NOMO-1 (cell line): ENCODE measurements around the gene PRELP.

ENCODE experiments used
- DNase-seq, 2 experiments: peaks; one replicate each; lab custom pipeline; 2025; ENCODE audit not compliant: unreplicated experiment in 2 of 2; lab: John Stamatoyannopoulos, UW

Gene PRELP

DNA sequence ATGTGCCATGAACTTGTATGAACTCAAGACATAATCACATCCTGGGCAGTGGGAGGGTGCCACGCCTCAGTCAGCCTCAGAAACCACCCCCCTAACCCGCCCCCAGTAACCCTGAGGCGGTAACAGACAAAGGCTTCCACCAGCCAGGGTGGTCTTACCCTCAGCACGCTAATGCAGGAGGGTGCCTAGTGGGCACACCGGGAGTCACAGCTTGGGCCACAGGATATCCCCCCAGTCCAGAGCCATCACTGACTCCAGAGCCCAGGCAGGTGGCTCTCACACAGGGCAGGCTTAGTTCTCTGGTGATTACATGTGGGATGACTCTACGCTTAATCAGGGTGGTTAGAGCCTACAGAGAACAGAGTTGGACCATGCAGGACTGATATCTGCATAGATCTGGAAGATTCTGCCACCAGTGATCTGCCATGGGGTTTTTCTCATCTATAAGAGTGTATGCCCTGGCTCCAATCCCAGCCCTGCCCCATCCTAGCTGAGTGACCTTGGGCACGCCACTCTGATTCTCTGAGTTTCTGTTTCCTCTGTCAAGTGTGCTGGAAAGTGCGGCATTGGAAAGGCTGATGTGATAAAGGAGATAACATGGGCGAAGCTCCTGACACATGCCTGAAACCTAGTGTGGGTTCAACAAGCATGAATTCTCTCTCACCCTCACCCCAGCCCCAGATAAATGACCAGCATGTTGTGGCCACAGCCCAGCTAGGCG is 45.6 kb downstream of the PRELP start:
- DNase-seq: no peak

DNA sequence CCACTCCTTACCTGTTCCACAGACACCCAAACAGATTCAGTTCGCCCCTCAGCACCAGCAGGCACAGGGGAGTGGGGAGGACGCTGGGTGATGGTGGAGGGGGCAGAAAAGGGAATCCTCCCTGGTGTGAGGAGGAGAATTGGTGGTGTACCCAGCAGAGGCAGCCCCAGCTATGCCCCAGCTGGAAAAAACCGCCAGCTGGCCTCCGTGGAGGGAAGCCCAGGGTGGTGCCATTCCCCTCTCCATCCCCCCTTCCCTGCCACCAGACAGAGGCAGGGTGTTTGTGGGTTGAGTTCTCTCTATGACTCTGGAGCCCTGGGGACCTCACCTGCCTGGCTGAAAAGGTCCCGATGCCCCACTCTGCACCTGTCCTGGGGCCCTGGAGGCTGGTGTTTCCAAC is 46.2 kb downstream of the PRELP start:
- DNase-seq: no peak

DNA sequence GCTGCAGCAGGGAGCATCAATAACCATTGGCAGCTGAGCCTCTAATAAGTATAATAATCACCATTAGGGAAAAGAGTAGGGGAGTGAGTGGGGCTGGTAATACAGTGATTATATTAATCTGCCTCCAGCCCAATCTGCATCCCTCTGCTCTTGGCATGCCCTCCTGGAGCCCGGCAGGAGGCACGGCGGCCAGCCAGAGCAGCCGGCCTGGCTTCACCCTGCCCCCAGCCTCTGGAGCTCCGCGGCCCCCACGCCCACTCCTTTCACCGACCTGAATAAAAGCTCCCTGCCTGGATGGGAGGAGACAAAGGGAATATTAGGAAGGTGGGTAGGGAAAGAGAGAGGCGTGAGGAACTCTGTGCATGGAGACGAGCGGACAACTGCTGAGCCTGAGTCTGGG is 46.6 kb downstream of the PRELP start:
- no peak for DNase-seq

- no peak for DNase-seq
These were observed 48.1 kb downstream of the PRELP start for GRCh38 chr1:203523667-203524066.

GRCh38 chr1:203524152-203524551 is 48.5 kb downstream of the PRELP start:
- no peak for DNase-seq

- no peak for DNase-seq
These were observed 49.2 kb downstream of the PRELP start for GRCh38 chr1:203524824-203525223.

DNA sequence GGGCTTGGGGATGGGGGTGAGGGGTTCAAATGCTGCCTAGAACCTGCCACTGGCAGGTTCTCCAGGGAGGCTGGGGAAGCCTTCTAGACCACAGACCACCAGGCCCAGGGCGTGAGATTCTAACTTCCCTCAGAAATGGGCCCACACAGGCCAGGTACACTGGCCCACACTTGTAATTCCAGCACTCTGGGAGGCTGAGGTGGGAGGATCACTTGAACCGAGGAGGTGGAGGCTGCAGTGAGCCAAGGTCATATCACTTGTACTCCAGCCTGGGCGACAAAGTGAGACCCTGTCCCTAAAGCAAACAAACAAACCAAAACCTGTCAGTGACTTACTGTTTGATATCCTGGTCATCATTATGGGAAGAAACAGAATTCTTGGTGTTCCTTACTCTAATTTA is 50.1 kb downstream of the PRELP start:
- no peak for DNase-seq

DNA sequence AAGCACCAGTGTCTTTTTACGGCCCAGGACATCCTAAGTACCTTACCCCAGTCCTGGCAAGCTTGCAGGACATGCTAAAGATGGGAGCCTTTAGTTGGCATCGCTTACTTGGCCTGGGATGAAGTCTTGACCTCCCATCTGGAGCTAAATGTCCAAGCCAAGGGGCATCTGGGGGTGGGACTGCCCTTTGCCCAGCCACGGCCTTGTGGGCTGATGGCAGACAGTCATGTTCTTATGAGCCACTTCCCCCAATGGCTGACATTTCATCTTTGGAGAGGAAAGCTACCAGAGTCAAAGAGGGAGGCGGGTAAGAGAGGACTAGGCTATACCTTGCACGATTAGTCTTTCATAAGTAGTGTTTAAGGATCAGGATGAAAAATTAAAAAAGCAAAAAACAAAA is 50.5 kb downstream of the PRELP start:
- no peak for DNase-seq

DNA sequence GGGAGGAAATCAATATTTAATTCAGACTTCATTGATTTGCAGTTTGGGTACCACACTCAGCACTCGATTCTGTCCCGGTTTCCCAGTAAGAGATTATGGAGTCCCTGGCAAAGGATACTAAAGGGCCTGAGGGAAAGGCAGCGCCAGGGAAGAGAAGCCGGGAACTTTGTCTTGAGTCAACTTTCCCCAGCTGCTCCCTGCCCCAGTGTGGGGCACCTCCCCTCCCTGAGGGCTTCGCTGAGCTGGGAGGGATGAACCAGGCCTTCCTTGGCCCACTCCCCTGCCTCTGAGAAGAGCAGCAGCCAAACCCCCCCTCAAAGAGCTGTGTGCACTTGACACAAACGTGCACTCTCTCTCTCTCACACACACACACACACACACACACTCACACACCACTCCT is 51.0 kb downstream of the PRELP start:
- no peak for DNase-seq

DNA sequence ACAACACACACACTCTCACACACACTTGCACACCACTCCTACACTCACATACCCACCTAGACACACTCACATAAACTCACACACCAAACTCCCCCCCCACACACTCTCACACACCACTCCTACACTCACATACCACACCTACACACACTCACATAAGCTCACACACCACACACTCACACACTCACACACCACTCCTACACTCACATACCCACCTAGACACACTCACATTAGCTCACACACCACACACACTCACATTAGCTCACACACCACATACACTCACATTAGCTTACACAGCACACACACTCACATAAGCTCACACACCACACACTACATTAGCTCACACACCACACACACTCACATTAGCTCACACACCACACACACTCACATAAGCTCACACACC is 51.4 kb downstream of the PRELP start:
- DNase-seq: no peak

DNA sequence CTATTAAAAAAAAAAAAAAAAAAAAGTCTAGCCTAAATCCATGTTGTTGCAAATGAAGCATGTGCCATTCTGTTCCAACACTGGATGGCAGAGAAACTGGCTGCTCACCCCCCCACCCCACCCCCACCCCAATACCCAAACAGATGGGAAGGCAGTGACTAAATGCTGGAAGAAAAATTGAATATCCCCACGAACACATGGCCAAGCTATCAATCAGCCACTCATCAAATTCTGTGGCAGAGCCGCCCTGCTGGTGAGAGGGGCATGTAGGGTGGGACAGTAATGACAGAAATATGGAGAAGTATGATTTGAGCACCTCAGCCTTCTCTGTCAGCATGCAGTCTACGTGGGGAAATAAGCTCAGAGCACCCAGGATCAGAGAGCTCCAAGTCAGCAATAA is 52.5 kb downstream of the PRELP start:
- no peak for DNase-seq

DNA sequence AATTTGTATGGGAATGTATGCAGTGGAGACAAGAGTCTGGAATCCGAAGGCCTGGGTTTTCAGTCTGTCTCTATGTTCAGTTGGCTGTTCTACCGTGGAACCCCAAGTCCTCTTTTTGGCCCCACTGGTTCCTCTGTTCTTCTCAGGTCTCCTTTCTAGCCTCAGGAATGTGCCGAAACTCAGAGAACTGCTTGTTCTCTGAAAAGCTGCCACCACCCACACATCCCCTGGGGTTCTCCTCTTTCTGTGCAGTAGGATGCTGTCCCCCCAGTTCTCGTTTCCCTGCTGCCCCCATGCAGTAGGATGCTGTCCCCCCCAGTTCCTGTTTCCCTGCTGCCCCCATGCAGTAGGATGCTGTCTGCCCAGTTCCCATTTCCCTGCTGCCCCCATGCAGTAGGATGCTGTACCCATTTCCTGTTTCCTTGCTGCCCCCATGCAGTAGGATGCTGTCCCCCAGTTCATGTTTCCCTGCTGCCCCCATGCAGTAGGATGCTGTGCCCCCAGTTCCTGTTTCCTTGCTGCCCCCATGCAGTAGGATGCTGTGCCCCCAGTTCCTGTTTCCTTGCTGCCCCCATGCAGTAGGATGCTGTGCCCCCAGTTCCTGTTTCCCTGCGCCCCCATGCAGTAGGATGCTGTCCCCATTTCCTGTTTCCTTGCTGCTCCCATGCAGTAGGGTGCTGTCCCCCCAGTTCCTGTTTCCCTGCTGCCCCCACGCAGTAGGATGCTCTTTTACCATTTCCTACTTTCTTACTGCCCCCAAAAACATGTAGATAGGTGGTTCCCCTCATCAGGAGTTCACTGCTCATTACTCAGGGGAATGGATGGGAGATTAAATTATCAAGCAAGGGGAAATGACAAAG is 53.6 kb downstream of the PRELP start:
- DNase-seq: no peak

- DNase-seq: no peak
These were observed 55.5 kb downstream of the PRELP start for GRCh38 chr1:203531063-203531462.

- DNase-seq: no peak
These were observed 58.4 kb downstream of the PRELP start for GRCh38 chr1:203534012-203534411.

GRCh38 chr1:203534526-203534925 is 58.9 kb downstream of the PRELP start:
- no peak for DNase-seq

GRCh38 chr1:203536575-203536974 is 61.0 kb downstream of the PRELP start:
- no peak for DNase-seq

DNA sequence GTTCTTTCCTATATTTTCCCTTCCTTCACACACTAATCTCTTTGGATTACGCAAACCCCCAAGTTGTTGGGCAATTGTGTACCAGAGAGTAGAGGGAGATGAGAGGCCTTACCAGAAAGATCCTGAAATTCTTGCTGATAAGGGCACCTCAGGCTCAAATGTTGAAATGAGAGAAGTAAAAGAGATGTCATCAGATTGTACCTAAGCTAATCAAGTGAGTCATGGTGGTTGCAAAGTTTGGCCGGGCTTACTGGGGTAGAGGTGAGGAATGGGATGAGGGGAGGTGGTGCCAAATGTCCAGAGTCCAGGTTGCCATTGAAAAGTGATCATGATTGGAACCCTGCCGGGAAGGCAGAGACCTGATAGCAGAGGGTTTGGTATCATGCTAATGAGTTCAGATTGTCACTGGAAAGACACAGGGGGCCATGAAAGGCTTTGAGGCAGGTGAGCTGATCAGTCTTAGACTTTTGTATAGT is 61.4 kb downstream of the PRELP start:
- peak; percentile 26 for DNase-seq

GRCh38 chr1:203537806-203538464 is 62.3 kb downstream of the PRELP start:
- DNase-seq: no peak

DNA sequence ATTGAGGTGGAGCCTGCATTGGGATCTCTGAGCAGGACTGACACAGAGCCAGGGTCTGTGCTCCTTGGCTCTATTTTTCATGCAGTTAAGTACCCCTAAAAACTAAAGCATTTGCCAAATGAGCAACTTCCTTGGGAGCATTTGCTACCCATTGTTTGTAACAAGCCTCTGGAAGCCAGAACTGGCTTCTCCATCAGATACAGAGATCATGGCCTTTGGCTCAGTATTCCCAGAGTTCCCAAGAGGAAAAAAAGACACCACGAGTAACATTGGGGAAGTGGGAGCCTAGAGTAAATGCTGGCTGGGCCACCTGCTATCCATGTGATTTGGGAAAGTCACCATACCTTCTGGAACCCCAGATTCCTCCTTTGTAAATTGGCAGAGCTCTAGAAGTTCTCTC is 63.1 kb downstream of the PRELP start:
- no peak for DNase-seq

DNA sequence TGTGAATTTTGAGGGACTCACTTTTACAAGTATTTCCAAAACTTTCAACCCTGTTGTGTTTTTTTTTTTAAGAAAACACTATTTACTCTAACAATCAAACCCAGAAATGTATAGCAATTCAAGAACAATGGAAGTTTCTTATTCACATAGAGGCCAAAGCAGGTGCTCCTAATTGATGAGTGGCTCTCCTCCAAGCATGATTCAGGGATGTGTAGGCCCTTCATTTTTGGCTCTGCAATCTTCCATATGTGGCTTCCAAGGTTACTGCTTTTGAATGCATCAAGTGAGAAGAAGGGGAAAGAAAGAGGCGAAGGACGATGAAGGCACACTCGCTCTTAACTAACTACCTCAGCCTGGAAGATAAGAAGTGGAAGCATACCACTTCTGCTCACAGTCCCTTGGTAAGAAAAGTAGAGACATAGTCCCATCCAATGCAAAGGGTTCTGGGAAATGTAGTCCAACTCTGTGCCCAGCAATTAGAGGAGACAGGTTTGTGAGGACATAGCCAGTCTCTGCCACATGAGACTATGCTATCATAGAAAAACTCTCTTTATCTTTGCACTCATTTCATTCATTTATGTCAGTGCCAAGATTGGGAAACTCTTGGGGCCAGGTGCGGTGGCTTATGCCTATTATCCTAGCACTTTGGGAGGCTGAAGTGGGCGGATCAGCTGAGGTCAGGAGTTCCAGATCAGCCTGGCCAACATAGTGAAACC is 64.4 kb downstream of the PRELP start:
- DNase-seq: no peak
